ENCODE measurements around the gene LPP.

Gene LPP

GRCh38 chr3:188253123-188253793, 99.3 kb downstream of the LPP start:
- Histone ChIP-seq H3K9me3 (ENCODE audit: control insufficient read depth, insufficient read depth, low read length) (0 out of 2 replicates have a peak, but pooled peaks cover 2% of the 10 kb centered on the region), H3K27ac (ENCODE audit: low read depth, low read length) (no peak overlapping the region), H3K4me1 (ENCODE audit: control insufficient read depth, low read length) (peaks cover 46% of the 10 kb centered on the region), H3K4me2 (ENCODE audit: low read length) (no peak overlapping the region), H3F3A (ENCODE audit: control insufficient read depth, insufficient read depth) (peaks cover 5% of the 10 kb centered on the region; the same call in 1 of the 2 replicates), H3K4me3 (ENCODE audit: low read length) (no peak overlapping the region), H3K36me3 (ENCODE audit: control insufficient read depth, low read length) (peaks cover 38% of the 10 kb centered on the region), H4K20me1 (ENCODE audit: control insufficient read depth, insufficient read depth, low read depth, low read length) (no peaks in the 10 kb centered on the region), H3K27me3 (ENCODE audit: control insufficient read depth, low read length) (no peaks in the 10 kb centered on the region), H3K9me2 (replicated peaks; ENCODE audit: control insufficient read depth, low read length) (no peaks in the 10 kb centered on the region), H3K79me2 (ENCODE audit: control insufficient read depth, low read length) (peaks cover 73% of the 10 kb centered on the region)
- TF ChIP-seq EZH2phosphoT487 (IDR thresholded peaks at IDR 0.05; ENCODE audit: borderline replicate concordance, low read length) (no peak), CTCF (IDR thresholded peaks at IDR 0.05; ENCODE audit: low read depth, low read length, poor library complexity, severe bottlenecking) (no peak)

GRCh38 chr3:188253800-188254452, 100.0 kb downstream of the LPP start:
- Histone ChIP-seq H3K27ac (ENCODE audit: low read depth, low read length) (no peak overlapping the region), H3K4me3 (ENCODE audit: low read length) (no peak overlapping the region), H3K36me3 (ENCODE audit: control insufficient read depth, low read length) (peaks cover 34% of the 10 kb centered on the region), H4K20me1 (ENCODE audit: control insufficient read depth, insufficient read depth, low read depth, low read length) (no peaks in the 10 kb centered on the region), H3K9me2 (replicated peaks; ENCODE audit: control insufficient read depth, low read length) (no peaks in the 10 kb centered on the region), H3K79me2 (ENCODE audit: control insufficient read depth, low read length) (peaks cover 74% of the 10 kb centered on the region), H3F3A (ENCODE audit: control insufficient read depth, insufficient read depth) (peaks cover 5% of the 10 kb centered on the region; the same call in 1 of the 2 replicates), H3K4me2 (ENCODE audit: low read length) (no peak overlapping the region), H3K4me1 (ENCODE audit: control insufficient read depth, low read length) (peaks cover 39% of the 10 kb centered on the region), H3K9me3 (ENCODE audit: control insufficient read depth, insufficient read depth, low read length) (0 out of 2 replicates have a peak, but pooled peaks cover 2% of the 10 kb centered on the region), H3K27me3 (ENCODE audit: control insufficient read depth, low read length) (no peaks in the 10 kb centered on the region)
- no peak for TF ChIP-seq EZH2phosphoT487 (IDR thresholded peaks at IDR 0.05; ENCODE audit: borderline replicate concordance, low read length)
- no peak for TF ChIP-seq CTCF (IDR thresholded peaks at IDR 0.05; ENCODE audit: low read depth, low read length, poor library complexity, severe bottlenecking)

GRCh38 chr3:188254520-188255070, 100.6 kb downstream of the LPP start:
- H3K79me2 ChIP-seq (ENCODE audit: control insufficient read depth, low read length) = peaks cover 77% of the 10 kb centered on the region

More at GRCh38 chr3:188254520-188255070, 100.6 kb downstream of the LPP start:
- H3K4me1 ChIP-seq (ENCODE audit: control insufficient read depth, low read length) = peaks cover 34% of the 10 kb centered on the region
- no peak overlapping the region for H3K4me3 ChIP-seq (ENCODE audit: low read length)
- no peak overlapping the region for H3K27ac ChIP-seq (ENCODE audit: low read depth, low read length)
- H3K27me3 ChIP-seq (ENCODE audit: control insufficient read depth, low read length) = no peaks in the 10 kb centered on the region
- H4K20me1 ChIP-seq (ENCODE audit: control insufficient read depth, insufficient read depth, low read depth, low read length) = no peaks in the 10 kb centered on the region
- H3K36me3 ChIP-seq (ENCODE audit: control insufficient read depth, low read length) = peaks cover 37% of the 10 kb centered on the region
- 0 out of 2 replicates have a peak, but pooled peaks cover 2% of the 10 kb centered on the region for H3K9me3 ChIP-seq (ENCODE audit: control insufficient read depth, insufficient read depth, low read length)
- H3K9me2 ChIP-seq (replicated peaks; ENCODE audit: control insufficient read depth, low read length) = no peaks in the 10 kb centered on the region
- TF ChIP-seq CTCF (IDR thresholded peaks at IDR 0.05; ENCODE audit: low read depth, low read length, poor library complexity, severe bottlenecking) (no peak), EZH2phosphoT487 (IDR thresholded peaks at IDR 0.05; ENCODE audit: borderline replicate concordance, low read length) (no peak)
- no peak overlapping the region for H3K4me2 ChIP-seq (ENCODE audit: low read length)
- H3F3A ChIP-seq (ENCODE audit: control insufficient read depth, insufficient read depth) = peaks cover 5% of the 10 kb centered on the region; the same call in 1 of the 2 replicates
